ENCODE data around the gene DSTYK. TPM values are rescaled to one million over a fixed set of nuclear protein-coding genes. Genes with fewer than 3 reads are reported as not detected.

Gene DSTYK
- total RNA-seq, 2 experiments from 2014 or later, result 10.0 to 10.7 TPM

- ChIA-PET CTCF (interaction anchor here (1.0 to 11.9 kb wide), 5 partner anchors 9 to 254 kb away, joined by 3 to 101 read pairs (median 5); partner anchors contain the start of gene TMCC2), POLR2A (interaction anchor here (2.2 kb wide), 1 partner anchor 13 kb away, joined by 9 read pairs; no protein-coding TSS in a partner anchor)
- TF ChIP-seq CTCF (IDR thresholded peaks at IDR 0.05), result no peak
- Mint-ChIP-seq H3K9me3 (no peaks in the 10 kb centered on the region), H3K36me3 (ENCODE audit: low read depth) (peaks cover 12% of the 10 kb centered on the region), H3K4me3 (no peak overlapping the region), H3K4me1 (ENCODE audit: low read depth) (peaks cover 10% of the 10 kb centered on the region), H3K27ac (no peak overlapping the region), H3K27me3 (no peaks in the 10 kb centered on the region)
- no peak for ATAC-seq
- DNase-seq, result no peak
- intact Hi-C loops (cut with micrococcal nuclease), result no loop called here
Measured at GRCh38 chr1:205243350-205244191, 32.1 kb upstream of the DSTYK start.

GRCh38 chr1:205241366-205242030 is 30.0 kb upstream of the DSTYK start:
- no peaks in the 10 kb centered on the region for H3K9me3 Mint-ChIP-seq
- no peak for DNase-seq
- H3K36me3 Mint-ChIP-seq (ENCODE audit: low read depth), result peaks cover 12% of the 10 kb centered on the region
- no peak for TF ChIP-seq CTCF (IDR thresholded peaks at IDR 0.05)
- ChIA-PET POLR2A (interaction anchor here (0.5 to 0.9 kb wide), 2 partner anchors 9 to 43 kb away, joined by 3 read pairs; no protein-coding TSS in a partner anchor), CTCF (interaction anchor here (0.8 to 11.9 kb wide), 3 partner anchors 13 to 100 kb away, joined by 4 to 101 read pairs (median 8); partner anchors contain the start of gene TMCC2)
- H3K4me3 Mint-ChIP-seq, result no peak overlapping the region
- H3K27me3 Mint-ChIP-seq, result no peaks in the 10 kb centered on the region
- intact Hi-C loops (cut with micrococcal nuclease), result no loop called here
- ATAC-seq, result no peak
- H3K4me1 Mint-ChIP-seq (ENCODE audit: low read depth), result peaks cover 28% of the 10 kb centered on the region
- no peak overlapping the region for H3K27ac Mint-ChIP-seq

- POLR2A ChIA-PET, result interaction anchor here (2.7 kb wide), 1 partner anchor 14 kb away, joined by 8 read pairs; no protein-coding TSS in a partner anchor
- no peak for DNase-seq
- CTCF ChIA-PET, result interaction anchor here (0.8 to 17.4 kb wide), 6 partner anchors 12 to 118 kb away, joined by 3 to 411 read pairs (median 6); partner anchors contain the start of genes RBBP5 and TMCC2
Measured at GRCh38 chr1:205240569-205240968, 29.1 kb upstream of the DSTYK start.

GRCh38 chr1:205240118-205240517 is 28.6 kb upstream of the DSTYK start:
- peaks cover 12% of the 10 kb centered on the region for H3K36me3 Mint-ChIP-seq (ENCODE audit: low read depth)
- TF ChIP-seq CTCF (IDR thresholded peaks at IDR 0.05), result no peak
- intact Hi-C loops (cut with micrococcal nuclease), result no loop called here
- no peak overlapping the region for H3K27ac Mint-ChIP-seq
- ChIA-PET CTCF (interaction anchor here (0.8 to 17.4 kb wide), 7 partner anchors 11 to 245 kb away, joined by 3 to 411 read pairs (median 5); partner anchors contain the start of genes RBBP5 and TMCC2), POLR2A (interaction anchor here (1.5 to 2.7 kb wide), 2 partner anchors 12 to 14 kb away, joined by 3 to 8 read pairs; no protein-coding TSS in a partner anchor)
- H3K27me3 Mint-ChIP-seq, result no peaks in the 10 kb centered on the region
- DNase-seq (no peak), ATAC-seq (no peak)
- H3K9me3 Mint-ChIP-seq, result no peaks in the 10 kb centered on the region
- H3K4me1 Mint-ChIP-seq (ENCODE audit: low read depth), result peaks cover 34% of the 10 kb centered on the region
- H3K4me3 Mint-ChIP-seq, result no peak overlapping the region

More at GRCh38 chr1:205240569-205240968, 29.1 kb upstream of the DSTYK start:
- no peak for ATAC-seq
- no peak overlapping the region for H3K4me3 Mint-ChIP-seq
- H3K27ac Mint-ChIP-seq, result no peak overlapping the region
- peaks cover 30% of the 10 kb centered on the region for H3K4me1 Mint-ChIP-seq (ENCODE audit: low read depth)
- TF ChIP-seq CTCF (IDR thresholded peaks at IDR 0.05), result no peak
- H3K36me3 Mint-ChIP-seq (ENCODE audit: low read depth), result peaks cover 12% of the 10 kb centered on the region
- intact Hi-C loops (cut with micrococcal nuclease), result no loop called here
- H3K9me3 Mint-ChIP-seq, result no peaks in the 10 kb centered on the region
- H3K27me3 Mint-ChIP-seq, result no peaks in the 10 kb centered on the region

Data from activated CD8-positive, alpha-beta T cell treated with anti-CD3 and anti-CD28 coated beads for 36 hours (primary cell).